Measurements from ENCODE around the gene ZSCAN26.
"Not testable (repeated sequence)": the region's sequence is repeated elsewhere in the genome, so short reads cannot be mapped to it uniquely, and the experiment has no call there.

DNA sequence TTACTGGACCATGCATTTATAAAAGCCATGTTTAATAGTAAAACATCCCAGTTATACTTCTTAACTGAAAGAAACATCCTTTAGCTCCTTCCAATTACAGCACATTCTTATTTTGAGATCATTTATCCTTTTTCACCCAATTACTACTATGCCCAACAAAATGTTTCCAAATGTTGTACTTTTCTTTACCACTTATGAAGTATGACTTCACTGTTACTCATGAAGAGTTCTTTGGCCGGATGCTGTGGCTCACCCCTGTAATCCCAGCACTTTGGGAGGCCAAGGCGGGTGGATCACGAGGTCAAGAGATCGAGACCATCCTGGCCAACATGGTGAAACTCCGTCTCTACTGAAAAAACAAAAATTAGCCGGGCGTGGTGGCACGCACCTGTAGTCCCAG lies 50.9 kb downstream of the ZSCAN26 start:
- TF ChIP-seq, protein P1, sequence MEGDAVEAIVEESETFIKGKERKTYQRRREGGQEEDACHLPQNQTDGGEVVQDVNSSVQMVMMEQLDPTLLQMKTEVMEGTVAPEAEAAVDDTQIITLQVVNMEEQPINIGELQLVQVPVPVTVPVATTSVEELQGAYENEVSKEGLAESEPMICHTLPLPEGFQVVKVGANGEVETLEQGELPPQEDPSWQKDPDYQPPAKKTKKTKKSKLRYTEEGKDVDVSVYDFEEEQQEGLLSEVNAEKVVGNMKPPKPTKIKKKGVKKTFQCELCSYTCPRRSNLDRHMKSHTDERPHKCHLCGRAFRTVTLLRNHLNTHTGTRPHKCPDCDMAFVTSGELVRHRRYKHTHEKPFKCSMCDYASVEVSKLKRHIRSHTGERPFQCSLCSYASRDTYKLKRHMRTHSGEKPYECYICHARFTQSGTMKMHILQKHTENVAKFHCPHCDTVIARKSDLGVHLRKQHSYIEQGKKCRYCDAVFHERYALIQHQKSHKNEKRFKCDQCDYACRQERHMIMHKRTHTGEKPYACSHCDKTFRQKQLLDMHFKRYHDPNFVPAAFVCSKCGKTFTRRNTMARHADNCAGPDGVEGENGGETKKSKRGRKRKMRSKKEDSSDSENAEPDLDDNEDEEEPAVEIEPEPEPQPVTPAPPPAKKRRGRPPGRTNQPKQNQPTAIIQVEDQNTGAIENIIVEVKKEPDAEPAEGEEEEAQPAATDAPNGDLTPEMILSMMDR (IDR thresholded peaks at IDR 0.05), result not testable (repeated sequence)
- not testable (repeated sequence) for TF ChIP-seq POLR2A (IDR thresholded peaks at IDR 0.05)
